Activated CD4-positive, alpha-beta T cell treated with anti-CD3 and anti-CD28 coated beads, Interleukin-2, amount 50 U/mL, for 16 hours (primary cell): ENCODE measurements around the gene CCDC187.

Experiments
- DNase-seq: peaks from one replicate; pipeline ENCODE4 v3.0.0-alpha.2; 2020

Gene CCDC187

GRCh38 chr9:136297016-136297691 is 6.7 kb downstream of the CCDC187 start:
- DNase-seq = no peak

GRCh38 chr9:136296434-136297015 is 7.4 kb downstream of the CCDC187 start:
- no peak for DNase-seq

DNA sequence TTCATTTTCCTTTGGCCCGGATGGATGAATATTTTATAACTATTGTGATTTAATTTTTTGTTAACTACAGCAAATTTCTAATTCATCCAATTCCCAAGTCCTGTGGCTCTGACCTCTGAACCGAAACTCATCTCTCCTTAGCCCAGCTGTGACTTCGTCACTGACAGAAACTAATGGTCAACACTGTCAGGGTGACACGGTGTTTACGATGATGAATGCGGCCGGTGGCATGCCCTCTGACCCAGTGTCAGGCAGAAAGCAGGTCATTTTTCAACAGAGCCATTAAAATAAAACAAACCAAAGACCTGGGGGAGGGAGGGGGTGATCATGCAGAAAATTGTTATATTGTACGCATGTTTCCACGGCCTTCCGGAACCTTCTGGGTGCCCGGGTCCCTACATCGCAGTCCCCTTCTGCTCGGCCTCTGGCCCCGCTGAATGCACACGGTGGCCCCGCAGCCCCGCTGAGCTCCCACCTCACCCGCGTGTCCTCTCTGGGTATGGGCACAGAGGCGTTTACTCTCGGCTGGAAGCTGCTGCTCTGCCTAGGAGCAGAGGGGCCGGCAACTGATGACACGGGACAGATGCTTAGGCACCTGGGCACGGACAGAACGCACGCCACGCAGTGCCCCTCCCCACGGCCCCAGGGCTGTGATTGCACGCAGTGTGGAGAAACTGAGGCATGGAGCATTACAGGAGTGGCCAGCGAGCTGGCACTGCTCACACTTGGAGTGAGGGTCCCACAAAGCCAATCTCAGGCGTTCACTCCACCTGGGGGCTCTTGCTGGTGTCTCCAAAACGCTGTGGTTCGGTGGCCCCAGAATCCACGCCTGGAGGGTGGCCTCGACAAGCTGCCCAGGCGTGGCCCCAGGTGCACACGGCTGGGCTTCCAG is 8.1 kb downstream of the CCDC187 start:
- no peak for DNase-seq

GRCh38 chr9:136295055-136295454 is 8.8 kb downstream of the CCDC187 start:
- no peak for DNase-seq

DNA sequence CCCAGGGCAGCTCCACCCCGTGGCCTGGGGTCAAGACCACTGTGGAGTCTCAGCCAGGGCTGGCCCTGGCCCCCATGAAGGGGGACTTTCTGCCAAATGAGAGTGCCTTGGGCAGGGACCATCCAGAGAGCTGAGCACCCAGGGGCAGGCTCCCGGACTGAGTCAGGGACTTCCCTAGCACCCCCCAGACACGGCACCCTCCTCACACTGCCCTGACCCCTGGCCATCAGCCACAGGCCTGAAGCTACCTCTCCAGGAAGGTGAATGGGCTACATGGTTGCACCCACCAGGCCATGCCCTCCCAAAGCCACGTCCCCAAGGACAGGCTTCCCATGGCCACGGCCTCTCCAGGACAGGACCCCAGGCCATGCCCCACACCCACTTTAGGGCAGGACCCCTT is 9.5 kb downstream of the CCDC187 start:
- no peak for DNase-seq

DNA sequence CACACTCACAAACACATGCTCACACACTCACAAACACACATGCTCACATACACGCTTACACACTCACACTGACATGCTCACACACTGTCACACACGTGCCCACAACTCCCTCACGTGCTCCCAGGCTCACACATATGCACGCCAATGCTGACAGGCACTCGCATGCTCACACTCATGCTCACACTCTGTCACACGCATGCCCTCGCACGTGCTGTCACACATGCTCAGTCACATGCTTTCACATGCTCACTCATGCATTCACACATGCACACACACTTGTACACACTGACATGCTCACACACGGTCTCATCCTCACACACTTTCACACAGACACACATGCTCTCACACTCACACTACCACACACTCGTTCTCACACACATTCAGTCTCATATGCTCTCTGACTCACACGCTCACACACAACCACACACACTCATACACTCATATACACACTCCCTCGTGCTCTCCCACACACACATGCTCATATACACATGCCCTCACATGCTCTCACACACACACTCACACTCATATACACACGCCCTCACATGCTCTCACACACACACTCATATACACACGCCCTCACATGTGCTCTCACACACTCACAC is 10.3 kb downstream of the CCDC187 start:
- DNase-seq = no peak

- DNase-seq = no peak
These were observed 11.1 kb downstream of the CCDC187 start for GRCh38 chr9:136292591-136293448.

- no peak for DNase-seq
These were observed 11.8 kb downstream of the CCDC187 start for GRCh38 chr9:136292026-136292538.

DNA sequence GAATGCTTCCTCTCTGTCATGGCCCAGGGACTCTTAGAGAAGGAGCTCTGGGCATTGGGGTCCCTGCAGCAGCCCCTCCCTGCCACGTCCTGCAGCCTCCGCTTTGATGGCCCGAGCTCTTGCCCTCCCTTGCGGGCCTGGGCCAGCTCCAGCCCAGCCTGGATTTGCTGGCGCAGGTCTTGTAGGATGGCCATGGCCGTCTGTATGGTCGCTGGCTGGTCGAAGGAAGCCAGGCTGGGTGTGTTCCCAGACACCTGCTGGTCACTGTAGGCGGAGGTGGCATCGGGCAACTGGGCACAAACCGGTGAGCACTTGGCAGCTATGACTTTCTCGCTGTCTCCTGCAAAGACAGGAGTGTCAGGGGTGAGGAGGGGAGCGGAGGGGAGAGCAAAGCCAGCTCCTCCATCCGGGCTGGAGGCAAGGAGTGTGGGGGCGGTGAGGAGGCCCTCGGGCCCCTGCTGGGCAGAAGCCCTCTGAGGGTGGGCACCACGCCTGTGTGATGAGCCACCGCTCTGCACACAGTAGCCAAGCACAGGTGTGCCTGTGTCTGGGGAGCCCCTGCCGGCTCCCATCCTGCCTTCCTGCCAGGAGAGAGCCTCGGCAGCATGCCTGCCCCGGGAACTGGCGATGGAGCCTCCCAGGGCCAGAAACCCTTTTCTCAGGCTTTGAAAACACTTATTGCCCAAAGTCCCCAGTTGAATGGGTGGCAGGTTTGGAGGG is 12.4 kb downstream of the CCDC187 start:
- DNase-seq = no peak

DNA sequence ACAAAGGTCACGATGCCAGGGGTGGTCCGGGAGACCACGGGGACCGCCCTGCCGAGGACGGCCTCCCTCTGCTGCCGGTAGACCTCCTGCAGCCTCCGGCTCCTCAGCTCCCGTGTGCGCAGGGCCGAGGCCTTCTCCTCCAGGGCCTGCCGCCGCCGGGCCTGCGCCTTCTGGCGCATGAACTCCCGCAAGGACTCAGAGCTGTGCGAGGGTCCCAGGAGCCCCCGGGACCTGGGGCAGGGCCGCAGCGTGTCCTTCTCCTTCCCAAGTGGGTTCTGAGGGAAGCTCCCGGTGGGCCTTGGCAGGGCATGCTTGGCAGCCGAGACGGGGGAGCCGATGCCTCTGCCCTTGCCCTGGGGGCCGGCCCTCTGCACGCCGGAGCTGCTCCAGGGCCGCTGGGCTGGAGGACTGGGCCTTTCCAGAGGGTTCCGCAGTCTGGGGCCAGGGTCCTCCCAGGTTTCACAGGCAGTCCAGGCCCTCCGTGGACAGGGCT is 13.3 kb downstream of the CCDC187 start:
- DNase-seq = no peak

DNA sequence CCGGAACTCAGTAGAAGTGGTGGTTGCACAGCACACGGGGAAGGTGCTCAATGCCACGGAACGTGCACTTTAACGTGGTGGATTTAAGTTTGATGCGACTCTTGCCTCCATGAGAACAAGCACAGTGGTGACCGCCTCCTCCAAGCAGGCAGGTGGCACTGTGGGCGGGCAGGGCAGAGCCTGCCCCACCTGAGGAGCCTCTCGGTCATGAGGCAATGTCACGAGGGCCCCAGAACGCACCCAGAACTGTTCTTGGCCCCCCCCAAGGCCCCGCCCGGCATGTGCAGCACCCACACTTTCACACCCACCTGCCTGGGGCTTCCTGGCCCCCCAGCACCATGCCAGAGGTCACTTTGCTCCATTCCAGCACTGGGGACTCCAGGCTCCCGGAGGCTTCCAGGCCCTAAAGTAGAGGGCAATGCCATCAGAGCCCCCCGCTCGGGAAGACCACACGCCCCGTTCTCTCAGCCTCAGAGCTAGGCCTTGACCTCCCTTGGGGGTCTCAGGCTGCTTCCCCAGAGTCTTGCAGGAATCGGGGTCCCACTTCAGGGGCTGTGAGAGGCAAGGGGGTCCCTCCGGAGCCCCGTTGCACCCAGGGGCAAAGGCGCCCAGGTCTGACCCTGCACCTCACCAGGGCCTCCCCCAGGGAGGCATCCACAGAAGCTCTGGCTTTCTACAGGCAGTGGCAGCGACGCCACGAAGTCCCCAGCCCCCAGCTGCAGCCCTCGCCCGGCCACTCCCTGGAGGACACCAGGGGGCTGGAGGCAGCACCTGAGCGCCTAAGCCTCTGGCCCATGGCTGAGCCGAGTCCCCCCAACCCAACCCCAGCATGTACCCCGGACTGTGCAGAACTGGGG is 14.0 kb downstream of the CCDC187 start:
- no peak for DNase-seq

GRCh38 chr9:136287960-136288753 is 15.7 kb downstream of the CCDC187 start:
- DNase-seq = no peak

DNA sequence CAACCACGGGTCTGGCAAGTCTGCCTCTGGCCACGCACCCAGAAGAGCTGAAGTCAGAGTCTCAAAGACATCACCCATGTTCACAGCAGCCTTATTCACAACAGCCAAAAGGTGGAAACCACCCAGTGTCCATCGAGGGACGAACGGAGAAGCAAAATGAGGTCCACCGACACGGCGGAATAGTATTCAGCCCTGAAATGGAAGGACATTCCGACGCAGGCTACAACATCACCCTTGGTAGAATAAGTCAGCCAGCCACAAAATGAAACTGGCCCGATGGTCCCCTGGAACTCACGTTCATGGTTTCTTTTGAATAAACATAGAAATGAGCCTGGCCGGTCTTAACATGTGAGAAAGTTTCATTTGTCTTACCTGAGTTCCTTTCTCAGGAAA is 16.9 kb downstream of the CCDC187 start:
- DNase-seq = no peak

DNA sequence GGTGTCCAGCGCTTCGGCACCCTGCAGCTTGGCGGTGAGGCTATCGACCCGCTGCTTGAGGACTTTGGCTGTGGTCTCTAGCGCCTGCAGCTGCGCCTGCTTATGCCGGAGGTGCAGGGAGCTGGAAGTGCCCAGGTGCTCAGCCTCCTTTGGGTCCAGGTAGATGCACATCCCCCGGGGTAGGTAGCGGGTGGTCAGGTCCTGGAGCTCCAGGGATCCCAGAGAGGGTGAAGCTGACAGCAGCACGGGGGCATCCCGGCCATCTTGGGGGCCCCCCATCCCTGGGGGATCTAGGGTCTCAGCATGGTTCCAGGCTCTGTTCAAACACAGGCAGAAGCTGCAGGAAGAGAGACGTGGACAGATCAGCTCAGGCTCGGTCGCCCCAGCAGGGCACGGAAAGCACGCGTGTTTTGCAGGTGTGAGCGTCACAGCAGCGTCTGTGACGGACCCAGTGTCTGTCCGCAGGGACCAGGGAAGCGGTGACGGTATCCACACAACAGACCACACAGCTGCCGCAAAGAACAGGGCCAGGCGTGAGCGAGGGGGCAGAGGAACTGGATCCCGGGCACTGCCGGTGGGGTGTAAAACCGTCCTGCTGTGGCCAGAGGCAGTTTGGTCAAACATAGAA is 17.4 kb downstream of the CCDC187 start:
- DNase-seq = no peak

DNA sequence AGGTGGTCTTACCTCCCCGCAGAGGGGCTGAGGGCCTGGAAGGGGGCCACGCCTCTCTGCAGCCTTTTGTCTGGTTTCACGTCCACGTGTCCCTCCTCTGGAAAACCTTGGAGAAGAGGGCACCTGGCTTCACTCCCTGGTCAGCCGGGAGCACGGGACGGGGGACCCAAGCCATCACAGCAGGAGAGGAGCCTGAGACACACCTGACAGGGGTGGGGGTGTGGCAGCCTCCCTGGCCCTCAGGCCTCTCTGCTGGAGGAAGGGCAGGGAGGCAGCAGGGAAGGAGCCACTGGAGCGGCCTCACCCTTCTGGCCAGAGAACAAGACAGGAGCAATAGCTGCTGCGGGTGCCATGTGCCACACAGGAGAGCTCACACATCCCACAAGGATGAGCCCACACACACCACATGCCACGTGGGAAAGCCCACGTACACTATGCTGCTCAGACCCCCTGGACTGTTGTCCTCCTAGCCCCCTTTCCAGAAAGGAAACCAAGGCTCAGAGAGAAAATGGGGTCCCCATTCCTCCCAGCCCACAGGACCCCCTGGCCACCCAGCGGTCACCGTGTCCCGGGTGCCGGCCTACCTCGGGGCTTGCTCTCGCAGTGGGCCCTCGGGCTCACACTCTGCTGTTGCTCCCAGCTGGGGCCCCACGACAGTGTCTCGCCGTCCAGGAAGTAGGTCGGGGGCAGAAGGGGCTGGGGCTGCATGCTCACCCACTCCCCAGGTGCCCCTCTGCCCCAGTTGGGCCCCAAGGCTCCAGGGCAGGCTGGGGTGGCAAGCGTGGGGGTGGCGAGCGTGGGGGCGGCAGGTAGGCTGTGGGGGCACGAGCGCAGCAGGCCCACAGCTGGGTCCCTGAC is 18.2 kb downstream of the CCDC187 start:
- DNase-seq = no peak

- no peak for DNase-seq
These were observed 18.9 kb downstream of the CCDC187 start for GRCh38 chr9:136284951-136285350.

GRCh38 chr9:136284311-136284710 is 19.6 kb downstream of the CCDC187 start:
- no peak for DNase-seq
